AG04449 (cell line): ENCODE results near the gene CPNE9.
A peak's percentile ranks its signal among the peaks of the same experiment; 100 is the strongest.

Experiments used
- CTCF ChIA-PET: fragments of 350-600 bp; formaldehyde crosslinking; extraction: SDS; loops from one replicate; lab custom pipeline; 2021; ENCODE audit warnings: antibody characterized with exemption; lab: Yijun Ruan, JAX
- POLR2A ChIA-PET: fragments of 400-600, 350-600 bp; formaldehyde crosslinking; extraction: SDS; loops from one replicate; lab custom pipeline; 2020; ENCODE audit warnings: antibody characterized with exemption, inconsistent platforms; lab: Yijun Ruan, JAX
- DNase-seq: peaks from one replicate; pipeline ENCODE4 v3.0.0-alpha.2; 2010; ENCODE audit warnings: low read depth, low spot score
- H3K4me3 ChIP-seq: 2 replicates; pipeline ENCODE4 v1.5.1; 2011; ENCODE audit warnings: low read depth, mild to moderate bottlenecking, control low read depth, low read length
- CTCF ChIP-seq: IDR thresholded peaks from one replicate; pipeline ENCODE4 v1.5.1; 2011; ENCODE audit warnings: mild to moderate bottlenecking, moderate library complexity, low read length, control low read depth, inconsistent platforms; ENCODE audit not compliant: insufficient read depth; ENCODE audit errors: missing control alignments

Gene CPNE9

GRCh38 chr3:9748031-9748430 is 44.4 kb downstream of the CPNE9 start:
- ChIA-PET POLR2A (no interaction called here), CTCF (interaction anchor here (1.5 kb wide), 2 partner anchors 13 to 15 kb away, joined by 4 to 5 read pairs; no protein-coding TSS in a partner anchor)
- no peak for TF ChIP-seq CTCF

GRCh38 chr3:9749296-9749644 is 45.6 kb downstream of the CPNE9 start:
- peak overlapping the region; percentile 92 for H3K4me3 ChIP-seq
- no peak for TF ChIP-seq CTCF
- ChIA-PET CTCF (interaction anchor here (1.0 to 2.2 kb wide), 7 partner anchors 11 to 778 kb away, joined by 3 to 8 read pairs (median 6); partner anchors contain the start of gene BRPF1), POLR2A (interaction anchor here (0.6 to 3.1 kb wide), 5 partner anchors 11 to 352 kb away, joined by 3 to 24 read pairs (median 8); partner anchors contain the start of genes ARPC4, BRPF1, CAMK1 and TADA3)
- DNase-seq = no peak

More at GRCh38 chr3:9748031-9748430, 44.4 kb downstream of the CPNE9 start:
- DNase-seq = no peak
- no peak overlapping the region for H3K4me3 ChIP-seq

- TF ChIP-seq CTCF = no peak
- peak within 1 kb of the TSS; percentile 92 for H3K4me3 ChIP-seq
- ChIA-PET CTCF (interaction anchor here (0.6 to 2.2 kb wide), 9 partner anchors 12 to 778 kb away, joined by 3 to 8 read pairs (median 4); partner anchors contain the start of genes ARPC4 and BRPF1), POLR2A (interaction anchor here (0.6 to 3.1 kb wide), 6 partner anchors 10 to 353 kb away, joined by 3 to 24 read pairs (median 6); partner anchors contain the start of genes ARPC4, BRPF1, CAMK1 and TADA3)
- DNase-seq = peak; percentile 84
Measured at GRCh38 chr3:9749645-9750555, 46.3 kb downstream of the CPNE9 start, which contains the start of gene OGG1. Gene OGG1 (plus strand): TSS chr3:9749952. CDS start chr3:9750287, 335 bp downstream.

GRCh38 chr3:9750556-9751411 is 47.2 kb downstream of the CPNE9 start:
- CTCF ChIA-PET = interaction anchor here (1.0 to 2.2 kb wide), 4 partner anchors 17 to 42 kb away, joined by 3 to 7 read pairs (median 5); partner anchors contain the start of genes ARPC4 and BRPF1
- no peak for DNase-seq

GRCh38 chr3:9754678-9755077 is 51.0 kb downstream of the CPNE9 start:
- H3K4me3 ChIP-seq = no peak overlapping the region
- ChIA-PET POLR2A (interaction anchor here (0.8 to 1.1 kb wide), 2 partner anchors 9 to 15 kb away, joined by 3 to 4 read pairs; partner anchors contain the start of gene CAMK1), CTCF (interaction anchor here (1.3 kb wide), 1 partner anchor 401 kb away, joined by 3 read pairs; no protein-coding TSS in a partner anchor)

More at GRCh38 chr3:9750556-9751411, 47.2 kb downstream of the CPNE9 start:
- peak overlapping the region; percentile 92 for H3K4me3 ChIP-seq
- POLR2A ChIA-PET = interaction anchor here (3.1 kb wide), 1 partner anchor 19 kb away, joined by 24 read pairs; the partner anchor contains the start of gene BRPF1
- no peak for TF ChIP-seq CTCF

More at GRCh38 chr3:9754678-9755077, 51.0 kb downstream of the CPNE9 start:
- TF ChIP-seq CTCF = no peak
- DNase-seq = no peak
